GM21447 (cell line): ENCODE data around the gene ENO1.
"Not testable (repeated sequence)": the region's sequence is repeated elsewhere in the genome, so short reads cannot be mapped to it uniquely, and the experiment has no call there.

Source experiments
- ATAC-seq: cut with Tn5 transposase; IDR thresholded peaks from one replicate; pipeline ENCODE4 v1.9.1; 2021; ENCODE audit not compliant: unreplicated experiment

ENO1 gene

DNA sequence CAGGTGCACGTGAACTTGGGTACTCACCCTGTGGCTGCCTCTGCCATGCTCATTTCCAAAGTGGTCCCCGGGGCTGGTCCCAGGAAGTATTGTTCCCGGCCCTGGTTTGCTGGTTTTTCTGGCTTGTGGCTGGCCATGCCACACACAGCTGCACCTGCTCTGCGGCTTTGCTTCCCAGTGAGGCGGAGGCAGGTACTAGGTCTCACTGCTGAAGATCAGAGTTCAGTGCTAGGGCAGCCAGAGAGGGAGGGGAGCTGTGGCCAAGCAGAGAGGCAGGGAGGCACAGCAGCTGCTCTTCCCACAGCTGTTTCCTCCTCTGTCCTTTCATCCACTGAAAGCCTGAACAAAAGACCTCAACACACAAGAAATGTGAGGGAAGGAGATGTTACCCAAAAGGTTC, 30.5 kb downstream of the ENO1 start:
- ATAC-seq = no peak

DNA sequence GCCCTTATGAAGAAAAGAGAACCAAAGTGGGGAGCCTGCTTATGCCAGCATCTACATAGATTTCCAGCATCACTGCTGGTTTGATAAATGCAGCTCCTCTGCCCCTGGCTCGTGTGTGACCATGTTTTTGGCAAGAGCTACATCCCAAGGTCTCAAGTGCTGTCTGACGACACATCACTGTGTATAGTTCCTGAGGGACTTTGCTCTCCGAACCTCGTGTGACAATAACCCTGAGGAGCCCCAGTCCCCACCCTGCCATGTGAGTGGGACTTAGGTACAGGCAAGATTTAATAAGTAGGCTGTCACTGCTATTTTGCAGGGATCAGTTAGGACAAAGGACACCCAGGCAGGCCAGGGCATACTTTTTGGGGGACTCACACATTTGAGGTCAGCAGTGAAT, 32.2 kb downstream of the ENO1 start:
- ATAC-seq = no peak

DNA sequence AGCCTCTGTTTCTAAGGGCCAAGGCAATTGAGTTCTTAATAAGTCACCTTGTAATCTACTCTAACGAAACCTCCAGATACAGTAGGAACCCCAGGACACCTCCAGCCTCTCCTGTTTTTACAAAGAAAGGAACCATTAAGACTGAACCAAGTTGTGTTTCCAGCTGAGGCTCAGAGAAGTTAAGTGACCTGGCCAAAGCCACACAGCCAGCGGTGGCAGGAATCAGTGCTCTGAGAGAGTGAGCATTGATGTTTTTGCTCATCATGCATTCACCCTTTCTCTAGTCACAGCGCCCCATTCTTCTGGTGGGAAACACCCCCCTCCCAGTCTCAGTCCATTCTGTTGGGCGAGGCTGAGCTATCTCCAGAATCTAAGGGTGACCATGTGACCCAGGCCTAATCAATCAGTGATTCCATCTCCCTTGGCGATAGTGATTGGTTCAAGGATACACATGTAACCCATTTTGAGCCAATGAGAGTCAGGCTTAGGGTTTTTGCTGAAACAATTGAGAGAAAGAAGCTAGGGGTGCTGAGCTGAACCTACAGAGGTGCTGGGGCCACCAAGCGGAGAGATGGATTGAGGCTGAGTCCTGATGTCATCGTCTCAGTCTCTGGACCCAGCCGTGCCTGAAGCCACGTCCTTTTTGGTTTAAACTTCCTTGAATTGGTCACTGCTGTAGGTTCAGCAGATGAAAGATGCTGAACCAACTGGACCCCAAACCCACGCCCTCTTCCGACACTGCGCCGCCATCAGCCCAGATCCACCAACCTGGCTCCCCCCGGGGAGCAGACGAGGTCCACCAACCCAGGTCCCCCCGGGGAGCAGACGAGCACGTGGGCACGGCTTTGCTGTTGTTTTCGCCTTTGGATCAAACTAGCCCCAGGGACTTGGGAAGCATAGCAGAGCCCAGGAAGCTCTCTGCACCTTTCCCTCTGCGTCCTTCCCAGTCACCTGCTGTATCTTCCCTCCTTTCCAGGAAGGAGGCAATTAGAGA, 33.1 kb downstream of the ENO1 start:
- ATAC-seq = no peak

DNA sequence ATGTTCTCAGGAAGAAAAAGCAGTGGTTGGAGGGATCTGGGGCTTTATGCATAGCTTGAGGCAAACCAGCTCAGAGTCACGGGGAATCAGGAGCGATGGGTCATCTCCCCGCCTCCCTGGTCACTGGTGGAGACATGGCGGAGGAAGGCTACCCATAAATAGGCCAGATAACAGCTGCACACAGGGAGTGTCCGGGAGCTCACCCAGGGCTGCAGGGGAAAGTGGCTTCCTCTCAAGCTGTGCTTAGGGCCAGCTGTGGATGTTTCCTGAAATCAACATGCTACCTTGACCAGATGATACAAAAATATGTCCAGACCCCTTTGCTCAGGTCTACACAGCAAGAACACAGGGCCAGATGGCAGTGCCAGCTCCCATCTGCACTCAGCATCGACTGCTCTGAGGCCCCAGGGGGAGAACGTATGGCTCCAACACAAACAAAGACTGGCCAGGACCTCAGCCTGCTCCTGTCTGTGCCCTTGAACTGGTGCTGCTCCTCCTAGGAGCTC, 33.9 kb downstream of the ENO1 start:
- ATAC-seq = no peak

DNA sequence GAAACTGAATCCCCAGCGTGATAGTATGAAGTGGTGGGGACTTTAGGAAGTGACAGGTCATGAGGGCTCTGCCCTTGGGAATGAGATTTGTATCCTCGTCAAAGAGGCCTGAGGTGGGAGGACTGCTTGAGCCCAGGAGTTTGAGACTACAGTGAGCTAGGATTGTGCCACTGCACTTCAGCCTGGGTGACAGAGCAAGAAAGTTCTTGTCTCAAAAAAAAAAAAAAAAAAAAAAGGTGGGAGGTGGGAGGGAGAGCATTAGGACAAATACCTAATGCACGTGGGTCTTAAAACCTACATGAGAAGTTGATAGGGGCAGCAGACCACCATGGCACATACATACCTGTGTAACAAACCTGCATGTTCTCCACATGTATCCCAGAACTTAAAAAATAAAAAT, 37.1 kb downstream of the ENO1 start:
- no peak for ATAC-seq

DNA sequence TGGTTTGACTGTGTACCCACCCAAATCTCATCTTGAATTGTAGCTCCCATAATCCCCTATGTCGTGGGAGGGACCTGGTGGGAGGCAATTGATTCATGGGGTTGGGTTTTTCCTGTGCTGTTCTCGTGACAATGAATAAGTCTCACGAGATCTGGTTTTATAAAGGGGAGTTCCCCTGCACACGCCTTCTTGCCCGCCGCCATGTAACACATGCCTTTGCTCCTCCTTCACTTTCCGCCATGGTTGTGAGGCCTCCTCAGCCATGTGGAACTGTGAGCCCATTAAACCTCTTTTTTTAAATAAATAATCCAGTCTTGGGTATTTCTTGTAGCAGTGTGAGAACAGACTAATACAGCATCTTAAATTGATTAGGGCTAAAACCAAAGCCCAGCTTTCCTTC, 38.5 kb downstream of the ENO1 start:
- ATAC-seq = no peak

DNA sequence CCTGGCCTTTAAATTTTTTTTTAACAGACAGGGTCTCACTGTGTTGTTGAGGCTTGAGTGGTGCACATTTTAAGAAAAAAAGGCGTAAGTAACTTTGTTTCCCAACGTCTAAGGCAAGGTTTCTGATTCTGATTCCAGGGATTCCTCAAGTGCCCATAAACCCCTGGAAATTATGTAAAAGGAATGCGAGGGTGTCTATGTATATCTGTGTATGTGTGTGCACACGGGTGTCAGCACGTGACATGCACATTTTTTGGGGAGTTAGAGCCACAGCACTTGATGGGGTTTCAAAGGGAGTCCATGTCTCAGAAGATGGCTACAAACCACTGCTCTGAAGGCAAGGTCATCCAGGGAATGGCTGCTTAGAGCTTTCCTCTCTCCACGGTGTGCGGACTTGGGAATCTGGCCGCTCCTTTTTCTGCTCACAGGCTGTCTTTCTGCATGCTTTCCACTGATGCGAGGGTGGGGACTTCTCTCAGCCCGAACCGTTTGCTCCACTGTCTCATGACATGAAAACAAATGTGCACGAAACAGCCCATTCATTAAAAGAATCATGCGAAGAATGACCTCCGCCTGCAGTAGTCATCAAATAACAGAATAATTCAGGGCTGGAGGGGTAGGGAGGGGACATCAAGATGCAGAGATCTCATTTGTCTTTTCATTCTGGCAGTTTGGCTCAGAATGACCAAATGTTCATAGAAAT, 42.4 kb downstream of the ENO1 start:
- no peak for ATAC-seq

DNA sequence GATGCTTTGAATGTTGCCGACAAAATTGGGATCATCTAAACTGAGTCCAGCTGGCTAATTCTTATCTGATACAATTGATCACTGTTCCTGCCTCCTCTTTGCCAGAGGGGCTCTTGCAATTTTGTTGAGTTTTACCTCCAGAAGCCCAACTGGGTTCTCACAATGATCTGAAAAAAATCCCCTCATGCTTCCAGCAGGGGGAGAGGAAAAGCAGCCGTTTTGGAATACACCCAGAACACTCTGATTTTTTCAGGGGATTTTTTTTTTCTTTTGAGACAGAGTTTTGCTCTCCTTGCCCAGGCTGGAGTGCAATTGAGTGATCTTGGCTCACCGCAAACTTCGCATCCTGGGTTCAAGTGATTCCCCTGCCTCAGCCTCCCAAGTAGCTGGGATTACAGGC, 47.1 kb downstream of the ENO1 start:
- ATAC-seq = no peak

DNA sequence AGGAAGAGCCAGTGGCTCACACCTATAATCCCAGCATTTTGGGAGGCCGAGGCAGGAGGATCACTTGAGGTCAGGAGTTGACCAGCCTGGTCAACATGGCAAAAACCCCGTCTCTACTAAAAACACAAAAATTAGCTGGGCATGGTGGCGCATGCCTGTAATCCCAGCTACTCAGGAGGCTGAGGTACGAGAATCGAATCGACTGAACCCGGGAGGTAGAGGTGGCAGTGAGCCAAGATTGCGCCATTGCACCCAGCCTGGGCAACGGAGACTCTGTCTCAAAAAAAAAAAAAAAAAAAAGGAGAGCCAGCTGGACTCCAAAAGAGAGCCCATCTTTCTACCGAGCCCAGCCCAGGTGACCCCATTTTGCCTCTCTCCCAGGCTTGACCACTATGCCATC, 47.8 kb downstream of the ENO1 start:
- ATAC-seq = not testable (repeated sequence)

DNA sequence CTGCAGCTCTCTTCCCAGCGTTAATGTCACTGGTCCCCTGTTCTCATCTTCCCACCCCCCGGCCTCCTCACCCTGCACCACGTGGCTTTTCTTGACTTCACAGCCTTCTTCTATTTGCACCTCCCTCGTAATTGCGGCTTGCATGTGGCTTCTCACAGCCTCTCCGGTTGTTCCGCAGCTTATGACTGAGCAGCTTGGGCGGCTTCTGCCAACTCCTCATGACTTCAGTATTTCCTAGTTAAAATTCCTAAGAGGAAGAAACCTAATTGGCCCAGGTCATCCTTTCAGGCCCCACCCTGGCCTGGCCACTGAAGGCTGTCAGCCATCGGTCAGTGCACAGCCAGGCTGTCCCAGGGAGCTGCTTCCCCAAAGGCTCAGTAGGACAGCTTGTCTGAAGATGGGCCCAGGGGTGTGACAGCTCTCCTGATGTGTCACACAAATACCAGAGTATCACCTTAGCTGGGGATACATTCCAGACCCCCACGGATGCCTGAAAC, 52.5 kb downstream of the ENO1 start:
- no peak for ATAC-seq

DNA sequence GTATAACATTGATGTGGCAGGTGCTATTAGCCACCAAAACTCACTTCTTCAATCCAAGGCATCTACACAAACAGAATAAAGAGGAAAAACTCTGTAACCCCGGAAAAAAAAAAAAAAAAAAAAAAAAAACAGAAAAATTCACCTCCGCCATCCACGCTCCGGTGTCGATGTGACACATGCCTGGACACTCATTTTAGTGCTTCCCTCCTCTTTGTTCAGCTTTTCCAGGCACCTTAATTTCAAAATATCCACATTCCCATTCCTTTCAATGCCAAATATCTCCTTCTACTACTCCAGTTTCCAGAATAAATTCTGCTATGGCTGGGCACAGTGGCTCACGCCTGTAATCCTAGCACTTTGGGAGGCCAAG, 55.2 kb downstream of the ENO1 start:
- no peak for ATAC-seq

DNA sequence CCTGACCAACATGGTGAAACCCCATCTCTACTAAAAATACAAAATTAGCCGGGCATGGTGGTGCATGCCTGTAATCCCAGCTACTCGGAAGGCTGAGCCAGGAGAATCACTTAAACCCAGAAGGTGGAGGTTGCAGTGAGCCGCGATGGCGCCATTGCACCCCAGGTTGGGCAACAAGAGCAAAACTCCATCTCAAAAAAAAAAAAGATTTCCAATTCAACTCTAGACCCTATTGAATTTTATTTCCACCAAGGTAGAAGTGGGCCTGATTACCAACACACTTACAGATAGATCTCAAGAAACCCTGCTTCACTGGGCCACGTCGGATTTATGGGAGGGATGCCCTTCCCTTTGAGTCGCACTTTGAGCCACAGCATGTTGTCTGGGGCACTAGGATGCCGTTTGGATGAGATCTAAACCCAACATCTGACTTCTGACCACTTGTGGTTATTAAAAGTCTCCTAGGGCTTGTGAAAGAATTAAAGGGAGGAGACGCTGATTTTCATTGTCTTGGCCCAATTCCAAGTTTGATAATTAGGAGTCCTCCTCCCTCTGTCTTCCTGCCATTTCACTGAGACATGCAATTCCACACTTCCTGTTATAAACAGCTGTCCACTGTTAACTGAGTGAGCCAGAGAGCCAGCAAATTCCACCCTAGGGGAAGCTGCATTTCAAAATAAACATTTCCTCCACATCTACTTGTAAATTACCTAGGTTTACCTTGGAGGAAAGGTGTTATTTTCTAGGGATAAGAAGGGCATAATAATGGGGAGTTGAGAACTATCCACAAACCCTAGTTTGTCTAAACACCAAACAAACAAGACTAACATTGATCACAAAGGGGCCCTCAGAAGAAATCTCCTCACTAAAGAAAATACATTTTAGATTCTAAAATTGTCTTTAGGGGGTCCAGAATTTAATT, 55.9 kb downstream of the ENO1 start:
- no peak for ATAC-seq

DNA sequence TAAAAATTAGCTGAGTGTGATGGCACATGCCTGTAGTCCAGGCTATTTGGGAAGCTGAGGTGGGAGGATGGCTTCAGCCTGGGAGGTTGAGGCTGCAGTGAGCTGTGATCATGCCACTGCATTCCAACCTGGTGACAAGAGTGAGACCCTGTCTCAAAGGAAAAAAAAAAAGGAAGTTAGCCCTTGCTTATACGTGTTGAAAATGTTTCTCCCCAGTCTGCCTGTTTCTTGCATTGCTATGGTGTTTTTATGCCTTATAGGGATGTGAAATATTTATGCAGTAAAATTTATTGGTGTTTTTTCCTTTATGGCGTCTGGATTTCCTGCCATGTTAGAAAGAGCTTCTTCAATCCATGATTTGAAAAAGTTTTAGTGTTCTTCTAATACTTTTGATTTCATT, 57.4 kb downstream of the ENO1 start:
- ATAC-seq = no peak

DNA sequence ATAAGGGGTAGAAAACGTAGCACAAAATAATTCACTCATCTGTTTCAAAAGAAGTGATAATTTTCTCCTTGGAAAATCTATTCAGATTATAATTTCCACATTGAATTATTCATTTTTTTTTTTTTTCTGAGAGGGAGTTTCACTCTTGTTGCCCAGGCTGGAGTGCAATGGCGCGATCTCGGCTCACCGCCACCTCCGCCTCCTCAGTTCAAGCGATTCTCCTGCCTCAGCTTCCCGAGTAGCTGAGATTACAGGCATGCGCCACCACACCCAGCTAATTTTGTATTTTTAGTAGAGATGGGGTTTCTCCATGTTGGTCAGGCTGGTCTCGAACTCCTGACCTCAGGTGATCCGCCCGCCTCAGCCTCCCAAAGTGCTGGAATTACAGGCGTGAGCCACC, 59.7 kb downstream of the ENO1 start:
- ATAC-seq = not testable (repeated sequence)

DNA sequence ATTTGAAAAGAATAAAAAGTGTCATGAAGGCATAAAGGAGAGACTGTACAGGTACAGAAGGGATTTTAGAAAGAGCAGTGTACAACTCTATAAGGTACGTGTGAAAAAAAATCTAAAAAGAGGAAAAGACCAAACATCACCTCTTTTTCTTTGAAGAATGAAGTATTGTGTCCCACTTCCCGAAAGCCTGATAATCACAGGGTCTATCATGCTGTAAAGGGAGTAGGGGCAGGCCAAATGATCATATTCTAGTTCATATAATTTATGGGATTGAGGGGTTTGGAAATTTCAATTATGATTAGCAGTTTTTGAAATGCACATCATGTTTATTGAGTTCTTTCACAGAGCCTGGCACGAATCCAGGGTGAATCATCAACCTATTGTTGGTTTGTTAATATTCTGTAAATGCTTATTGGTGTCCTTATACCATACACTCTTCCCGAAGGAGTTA, 60.1 kb downstream of the ENO1 start:
- ATAC-seq = no peak

DNA sequence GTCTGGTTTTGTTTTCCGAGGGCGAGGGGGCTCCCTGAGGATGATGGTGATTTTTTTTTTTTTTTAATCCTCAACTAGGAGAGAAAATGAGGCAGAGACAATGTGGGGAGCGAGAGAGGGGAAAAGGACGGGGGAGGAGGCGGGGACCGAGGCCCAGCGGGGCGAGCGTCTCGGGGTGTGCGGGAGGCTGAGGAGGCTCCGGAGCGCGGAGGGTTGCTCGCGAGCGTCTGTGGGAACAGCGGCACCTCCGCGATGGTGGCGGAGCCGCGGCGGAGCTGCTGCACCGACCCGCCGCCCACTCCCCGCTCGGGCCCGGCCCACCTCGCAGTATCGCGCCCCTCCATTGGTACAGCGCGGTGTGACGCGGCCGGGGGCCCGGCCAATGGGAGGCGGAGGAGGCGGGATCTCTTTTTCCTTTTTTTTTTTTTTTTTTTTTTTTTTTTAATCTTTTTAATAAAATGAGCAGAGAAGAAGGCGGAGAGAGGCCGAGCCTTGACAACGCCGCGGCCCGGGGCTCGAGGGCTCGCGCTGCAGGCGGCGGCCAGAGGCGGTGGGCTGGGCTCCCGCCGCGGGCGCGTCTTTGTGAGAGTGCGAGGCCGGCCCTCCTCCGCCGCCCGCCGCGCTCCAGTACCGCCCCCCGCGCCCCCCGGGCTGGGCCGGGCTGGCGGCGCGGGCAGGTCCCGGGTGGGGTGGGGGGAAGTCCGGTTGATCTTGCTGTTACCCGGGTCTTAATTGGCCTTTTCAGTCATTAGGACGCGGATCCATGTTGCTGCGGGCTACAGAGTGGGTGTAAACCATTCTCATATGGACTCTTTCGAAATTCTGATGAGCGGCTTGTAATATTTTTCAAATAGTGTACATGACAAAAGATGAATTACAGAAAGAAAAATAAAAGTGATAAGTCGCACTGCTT, 60.8 kb downstream of the ENO1 start, which contains the start of gene RERE:
Gene RERE, minus strand, starts transcription at position 229 of the 913 bp plus-strand sequence.
- peak; percentile 83 for ATAC-seq

DNA sequence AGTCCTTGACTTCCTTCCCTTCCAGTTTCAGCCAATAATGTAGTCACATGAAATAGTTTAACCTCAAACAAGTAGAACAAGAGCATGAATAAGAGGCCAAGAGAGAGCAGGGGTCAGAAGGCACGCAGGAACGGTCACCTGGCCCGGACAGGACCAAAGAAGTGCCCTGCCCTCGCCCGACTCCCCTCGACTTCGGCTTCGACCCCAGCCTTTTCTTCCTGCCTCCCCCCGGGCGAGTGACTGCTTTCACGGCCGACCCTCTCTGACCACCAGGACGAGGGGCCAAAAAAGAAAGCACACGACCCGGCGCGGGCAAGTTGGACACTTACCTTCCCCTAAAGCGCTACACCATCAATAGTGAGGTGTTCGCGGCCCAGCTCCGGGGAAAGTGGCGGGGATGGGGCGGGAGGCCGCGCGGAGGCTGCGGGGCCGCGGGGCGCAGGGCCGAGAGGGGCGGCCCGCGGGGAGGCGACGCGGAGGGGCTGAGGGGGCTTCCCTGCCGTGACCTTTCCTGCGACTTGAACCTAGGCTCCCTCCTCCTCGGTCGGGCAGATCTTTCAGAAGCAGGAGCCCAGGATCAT, 61.6 kb downstream of the ENO1 start:
- peak; percentile 39 for ATAC-seq

DNA sequence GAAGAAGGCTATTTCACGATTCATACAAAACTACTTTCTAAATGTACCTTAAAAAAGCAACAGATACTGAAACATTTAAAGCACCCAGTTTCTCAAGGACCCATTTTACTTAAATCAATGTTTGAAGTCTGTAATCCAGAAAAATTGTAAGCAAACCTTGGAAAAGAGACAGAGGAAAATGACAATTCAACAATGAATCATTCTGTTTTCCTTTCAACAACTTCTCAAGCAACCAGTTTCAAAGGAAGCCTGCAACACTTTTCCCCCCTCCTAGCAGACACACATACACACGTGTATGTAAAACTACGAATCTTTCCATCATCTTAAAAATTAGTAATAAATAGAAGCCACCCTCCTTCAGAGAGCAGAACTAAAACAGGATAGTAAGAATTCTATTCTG, 62.2 kb downstream of the ENO1 start:
- no peak for ATAC-seq

DNA sequence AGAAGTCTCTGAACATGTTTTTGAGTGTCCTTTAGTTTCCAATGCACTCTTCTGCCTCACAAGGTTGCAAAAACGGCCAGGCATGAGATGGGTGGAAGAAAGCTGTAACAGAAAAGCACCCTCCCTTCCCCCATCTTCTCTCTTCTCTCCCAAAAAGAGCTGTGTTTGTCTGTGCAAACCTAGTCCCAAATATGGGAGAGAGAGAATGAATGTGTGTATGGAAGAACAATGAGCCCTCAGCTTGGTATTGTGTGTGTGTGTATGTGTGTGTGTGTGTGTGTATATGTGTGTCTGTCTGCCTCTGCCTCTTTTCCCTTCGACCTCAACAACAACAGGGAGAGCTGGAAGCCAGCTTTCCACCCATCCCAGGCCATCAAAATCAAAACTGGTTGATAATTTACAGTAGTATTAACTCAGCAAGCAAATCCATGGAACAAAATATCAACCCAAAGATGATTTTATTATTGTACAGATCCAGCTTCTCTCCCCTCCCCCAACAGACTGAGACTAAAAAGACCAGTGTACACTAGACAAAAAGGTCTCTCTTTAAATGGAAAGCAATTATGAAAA, 62.8 kb downstream of the ENO1 start:
- no peak for ATAC-seq
